Body of pancreas (tissue), 4 donors: ENCODE data around the gene AHI1. TPM values are rescaled to one million over a fixed set of nuclear protein-coding genes. Genes with fewer than 3 reads are reported as not detected.

Experiments used
- ATAC-seq: fragments of 150-250 bp; one replicate; pipeline ENCODE4 v1.9.1; 2016
- DNase-seq, 4 donors: peaks; one replicate each; pipeline ENCODE4 v3.0.0-alpha.2; 2019
- H3K27ac ChIP-seq, 4 donors: fragments of 200-600 bp; sonication (generic); 1 replicate in 3 of 4; 2 replicates in 1 of 4; pipeline versions ENCODE4 v1.5.1 to v1.6.1; 2016 to 2019; ENCODE audit warnings: mild to moderate bottlenecking in 1 of 4, mixed read lengths in 1 of 4, moderate library complexity in 1 of 4
- H3K27me3 ChIP-seq, 2 donors: fragments of 200-600 bp; sonication (generic); one replicate each; pipeline ENCODE4 v1.6.0; 2016; ENCODE audit warnings: mild to moderate bottlenecking in 1 of 2
- H3K36me3 ChIP-seq, 2 donors: fragments of 200-600 bp; sonication (generic); replicated peaks in 1 of 2; 2 replicates each; pipeline ENCODE4 v1.5.1; 2016; ENCODE audit warnings: low read depth in 2 of 2; ENCODE audit not compliant: insufficient read depth in 1 of 2
- H3K4me1 ChIP-seq: fragments of 200-600 bp; sonication (generic); one replicate; pipeline ENCODE4 v1.6.0; 2016
- H3K4me3 ChIP-seq, 2 donors: fragments of 200-600 bp; sonication (generic); 1 replicate in 1 of 2; 2 replicates in 1 of 2; pipeline ENCODE4 v1.5.1; 2016 to 2019
- H3K9me3 ChIP-seq, 3 donors: fragments of 200-600 bp; sonication (generic); 1 replicate in 2 of 3; 2 replicates in 1 of 3; pipeline ENCODE4 v1.5.1; 2016
- POLR2A ChIP-seq, 3 donors: fragments of 450-650 bp; IDR thresholded peaks; one replicate each; pipeline ENCODE4 v1.6.1; 2016; ENCODE audit warnings: antibody characterized with exemption in 3 of 3, mild to moderate bottlenecking in 2 of 3
- WGBS, 2 donors: methylation state at CpG; one replicate each; pipeline ENCODE4 v1.1.5; 2017; 5-methylcytosine and 5-hydroxymethylcytosine counted together
- intact Hi-C: fragments of 100-400 bp; cut with DNase I; formaldehyde crosslinking; loops from one replicate; pipeline ENCODE4 v1.15.1; 2023
- total RNA-seq, 2 donors: library from RNA; depleted of rRNA; stranded (reverse); fragments of >200 nt; gene quantifications; one replicate each; pipeline ENCODE4 v1.1.0, GENCODE V29; 2016
- TF ChIP-seq, protein P1 (sequence below), 7 experiments: fragments of 450-650 bp in 4 of 7; fragments of 200-600 bp in 3 of 7; sonication (generic) in 3 of 7; IDR thresholded peaks; one replicate each; pipeline ENCODE4 v1.5.1; 2016 to 2019; ENCODE audit warnings: antibody characterized with exemption in 7 of 7

Gene AHI1
- total RNA-seq, 2 donors from 2014 or later, result 20.2 to 107 TPM

- Histone ChIP-seq H3K27me3 (no peaks in the 10 kb centered on the region), H3K4me3 (no peak overlapping the region), H3K27ac (no peak overlapping the region), H3K36me3 (no peaks in the 10 kb centered on the region), H3K4me1 (no peaks in the 10 kb centered on the region), H3K9me3 (no peaks in the 10 kb centered on the region)
- peak in 2 of 4 donors; percentile 18 to 33 for DNase-seq
- WGBS, 2 donors, result 58 to 71% methylated on average over 6 of the region's 6 CpGs
- no peak for TF ChIP-seq POLR2A (IDR thresholded peaks at IDR 0.05)
- TF ChIP-seq, protein P1, sequence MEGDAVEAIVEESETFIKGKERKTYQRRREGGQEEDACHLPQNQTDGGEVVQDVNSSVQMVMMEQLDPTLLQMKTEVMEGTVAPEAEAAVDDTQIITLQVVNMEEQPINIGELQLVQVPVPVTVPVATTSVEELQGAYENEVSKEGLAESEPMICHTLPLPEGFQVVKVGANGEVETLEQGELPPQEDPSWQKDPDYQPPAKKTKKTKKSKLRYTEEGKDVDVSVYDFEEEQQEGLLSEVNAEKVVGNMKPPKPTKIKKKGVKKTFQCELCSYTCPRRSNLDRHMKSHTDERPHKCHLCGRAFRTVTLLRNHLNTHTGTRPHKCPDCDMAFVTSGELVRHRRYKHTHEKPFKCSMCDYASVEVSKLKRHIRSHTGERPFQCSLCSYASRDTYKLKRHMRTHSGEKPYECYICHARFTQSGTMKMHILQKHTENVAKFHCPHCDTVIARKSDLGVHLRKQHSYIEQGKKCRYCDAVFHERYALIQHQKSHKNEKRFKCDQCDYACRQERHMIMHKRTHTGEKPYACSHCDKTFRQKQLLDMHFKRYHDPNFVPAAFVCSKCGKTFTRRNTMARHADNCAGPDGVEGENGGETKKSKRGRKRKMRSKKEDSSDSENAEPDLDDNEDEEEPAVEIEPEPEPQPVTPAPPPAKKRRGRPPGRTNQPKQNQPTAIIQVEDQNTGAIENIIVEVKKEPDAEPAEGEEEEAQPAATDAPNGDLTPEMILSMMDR (IDR thresholded peaks at IDR 0.05), result no peak
- intact Hi-C loops, result no loop called here
- ATAC-seq, result no peak
Measured at GRCh38 chr6:135280375-135281136, 217.0 kb downstream of the AHI1 start.

DNA sequence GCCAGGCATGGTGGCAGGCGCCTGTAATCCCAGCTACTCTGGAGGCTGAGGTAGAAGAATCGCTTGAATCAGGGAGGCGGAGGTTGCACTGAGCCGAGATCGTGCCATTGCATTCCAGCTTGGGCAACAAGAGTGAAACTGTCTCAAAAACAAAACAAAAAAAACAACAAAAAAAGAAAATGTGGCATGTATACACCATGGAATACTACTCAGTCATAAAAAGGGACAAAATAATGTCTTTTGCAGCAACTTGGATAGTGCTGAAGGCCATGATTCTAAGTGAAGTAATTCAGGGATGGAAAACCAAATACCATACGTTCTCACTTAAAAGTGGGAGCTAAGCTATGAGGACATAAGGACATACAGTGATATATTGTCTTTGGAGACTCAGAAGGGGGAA, 220.1 kb downstream of the AHI1 start:
- TF ChIP-seq, protein P1 (IDR thresholded peaks at IDR 0.05), result no peak
- no peak for TF ChIP-seq POLR2A (IDR thresholded peaks at IDR 0.05)
- Histone ChIP-seq H3K4me1 (no peaks in the 10 kb centered on the region), H3K9me3 (no peaks in the 10 kb centered on the region), H3K36me3 (no peaks in the 10 kb centered on the region), H3K4me3 (no peak overlapping the region), H3K27ac (no peak overlapping the region), H3K27me3 (no peaks in the 10 kb centered on the region)
- no peak for ATAC-seq
- DNase-seq, result no peak
- 92 to 95% methylated on average over 6 of the region's 6 CpGs for WGBS, 2 donors
- intact Hi-C loops, result no loop called here

DNA sequence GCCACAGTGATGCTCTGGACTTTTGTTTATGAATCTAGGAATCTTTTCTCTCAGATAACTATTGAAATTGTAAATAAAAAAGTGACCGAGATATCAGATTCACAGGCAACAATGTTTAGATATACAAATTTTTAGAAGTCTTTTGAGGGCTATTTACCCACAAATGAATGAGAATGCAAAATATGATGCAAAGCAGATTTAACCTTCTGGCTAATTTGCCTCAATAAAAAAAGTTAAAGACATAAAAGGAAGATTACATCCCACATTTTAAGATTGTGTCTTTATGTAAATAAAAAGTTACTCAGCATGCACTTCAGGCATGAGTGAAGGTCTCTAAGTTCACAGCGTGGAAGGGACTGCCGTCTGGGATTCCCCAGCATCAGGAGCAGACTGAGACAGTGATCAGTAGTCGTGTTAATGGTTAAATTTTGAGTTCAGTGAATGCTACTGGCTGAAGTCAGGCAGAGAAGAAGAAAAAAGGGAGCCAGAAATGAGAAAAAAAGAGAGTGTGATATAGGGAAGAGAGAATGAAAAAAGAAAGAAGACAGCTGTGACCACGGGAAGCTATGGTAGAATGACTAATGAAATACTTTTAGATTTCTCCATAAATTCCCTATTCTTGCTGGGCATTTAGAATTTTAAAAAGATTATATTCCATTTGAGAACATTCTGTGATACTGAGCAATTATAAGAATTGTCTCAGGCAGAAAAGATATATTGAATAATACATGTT, 222.8 kb downstream of the AHI1 start:
- no peaks in the 10 kb centered on the region for H3K9me3 ChIP-seq
- TF ChIP-seq POLR2A (IDR thresholded peaks at IDR 0.05), result no peak
- TF ChIP-seq, protein P1 (IDR thresholded peaks at IDR 0.05), result no peak
- H3K36me3 ChIP-seq, result no peaks in the 10 kb centered on the region
- no peak overlapping the region for H3K27ac ChIP-seq
- peaks cover 14% of the 10 kb centered on the region for H3K4me1 ChIP-seq
- H3K4me3 ChIP-seq, result no peak overlapping the region
- no peak for ATAC-seq
- no peak for DNase-seq
- no peaks in the 10 kb centered on the region for H3K27me3 ChIP-seq
- intact Hi-C loops, result no loop called here
- 46 to 57% methylated on average over 5 of the region's 5 CpGs for WGBS, 2 donors

DNA sequence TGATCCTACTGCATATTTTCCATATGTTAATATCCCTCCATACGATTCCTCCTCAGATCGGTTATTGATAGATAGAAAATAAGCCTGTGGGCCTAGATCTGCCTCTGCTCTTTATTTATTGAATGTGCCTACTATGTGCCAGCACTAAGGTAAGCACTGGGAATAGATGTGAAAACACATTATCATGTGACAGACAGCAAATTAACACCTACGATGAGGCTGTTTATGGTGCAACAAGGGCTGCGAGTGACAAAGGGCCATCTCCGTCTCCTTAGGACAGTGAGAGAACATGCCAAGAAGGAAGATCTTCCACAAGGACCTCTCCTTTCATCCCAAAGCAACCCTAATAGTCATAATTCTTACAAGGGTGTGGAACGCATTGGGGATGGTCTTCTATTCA, 225.9 kb downstream of the AHI1 start:
- no peaks in the 10 kb centered on the region for H3K27me3 ChIP-seq
- peak overlapping the region; percentile 9 to 81 (median 72) for H3K27ac ChIP-seq
- H3K4me1 ChIP-seq, result peaks cover 14% of the 10 kb centered on the region
- no peaks in the 10 kb centered on the region for H3K36me3 ChIP-seq
- no peak overlapping the region for H3K4me3 ChIP-seq
- intact Hi-C loops, result no loop called here
- no peak for ATAC-seq
- TF ChIP-seq, protein P1 (IDR thresholded peaks at IDR 0.05), result no peak
- no peak for TF ChIP-seq POLR2A (IDR thresholded peaks at IDR 0.05)
- WGBS, 2 donors, result 82 to 93% methylated on average over 6 of the region's 6 CpGs
- DNase-seq, result no peak
- H3K9me3 ChIP-seq, result no peaks in the 10 kb centered on the region
